SK-N-SH treated with all-trans-retinoic acid at 6 μM for 48 hours (cell line): Measurements from ENCODE around the gene AAK1.

Experiments
- ARNTL ChIP-seq: fragments of 450-650 bp; formaldehyde crosslinking; IDR thresholded peaks from 2 replicates; pipeline ENCODE4 v1.5.0; 2020; ENCODE audit warnings: low read depth, mild to moderate bottlenecking, moderate library complexity, borderline replicate concordance
- CSDC2 ChIP-seq: fragments of 250-450 bp; sonication (Bioruptor Pico); IDR thresholded peaks from 2 replicates; pipeline ENCODE4 v1.5.0; 2020; ENCODE audit warnings: mild to moderate bottlenecking, moderate library complexity
- ESRRG ChIP-seq: fragments of 250-450 bp; sonication (Bioruptor Pico); IDR thresholded peaks from 2 replicates; pipeline ENCODE4 v1.6.1; 2021; ENCODE audit warnings: mild to moderate bottlenecking
- RARB ChIP-seq: fragments of 250-450 bp; sonication (Bioruptor Pico); IDR thresholded peaks from 2 replicates; pipeline ENCODE4 v1.8.0; 2021; ENCODE audit warnings: mild to moderate bottlenecking, moderate library complexity
- ZC3H10 ChIP-seq: fragments of 250-450 bp; sonication (Bioruptor Pico); IDR thresholded peaks from 2 replicates; pipeline ENCODE4 v1.5.1; 2021; ENCODE audit warnings: mild to moderate bottlenecking, moderate library complexity
- ZFP3 ChIP-seq: fragments of 250-450 bp; sonication (Bioruptor Pico); IDR thresholded peaks from 2 replicates; pipeline ENCODE4 v1.5.0; 2020; ENCODE audit warnings: mild to moderate bottlenecking, moderate library complexity
- TF ChIP-seq, protein P1 (sequence below): fragments of 250-450 bp; sonication (Bioruptor Pico); IDR thresholded peaks from 2 replicates; pipeline ENCODE4 v1.8.0; 2021; ENCODE audit warnings: low read depth, mild to moderate bottlenecking, moderate library complexity, borderline replicate concordance
- TF ChIP-seq, protein P2 (sequence below): fragments of 250-450 bp; sonication (Bioruptor Pico); IDR thresholded peaks from 2 replicates; pipeline ENCODE4 v1.5.1; 2020; ENCODE audit warnings: low read depth, mild to moderate bottlenecking, moderate library complexity

DNA sequence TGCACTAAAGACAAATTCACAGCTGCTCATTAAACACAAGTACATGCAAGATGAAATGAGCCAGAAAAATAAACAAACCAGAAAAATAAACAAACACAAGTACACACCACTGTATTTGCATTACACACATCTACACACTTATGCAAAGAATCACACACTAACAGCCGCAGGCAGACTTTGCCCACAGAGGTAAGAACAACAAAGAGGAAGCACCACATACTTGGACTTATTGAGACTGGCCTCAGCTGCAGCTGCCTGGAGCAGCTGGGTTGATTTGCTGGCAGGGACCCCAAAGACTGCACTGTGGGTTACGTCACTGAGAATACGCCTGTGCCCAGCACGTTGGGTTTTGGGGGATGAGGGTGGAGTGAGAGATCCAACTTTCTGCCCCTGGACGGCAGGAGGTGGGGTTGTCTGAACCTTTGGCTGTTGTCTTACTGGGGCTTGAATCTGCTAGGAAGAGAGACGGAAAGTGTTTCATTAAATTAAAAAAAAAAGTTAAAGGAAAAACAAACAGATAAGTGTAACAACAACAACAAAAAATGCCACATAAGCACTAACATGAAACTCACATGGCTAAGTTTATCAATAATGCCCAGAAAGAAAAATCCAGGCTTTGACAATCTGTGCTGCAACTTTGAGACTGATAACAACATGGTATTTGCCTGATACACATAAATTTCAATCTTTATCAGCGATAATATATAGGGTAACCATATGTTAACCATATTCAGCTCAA lies 134.4 kb downstream of the AAK1 start:
- TF ChIP-seq, protein P1, sequence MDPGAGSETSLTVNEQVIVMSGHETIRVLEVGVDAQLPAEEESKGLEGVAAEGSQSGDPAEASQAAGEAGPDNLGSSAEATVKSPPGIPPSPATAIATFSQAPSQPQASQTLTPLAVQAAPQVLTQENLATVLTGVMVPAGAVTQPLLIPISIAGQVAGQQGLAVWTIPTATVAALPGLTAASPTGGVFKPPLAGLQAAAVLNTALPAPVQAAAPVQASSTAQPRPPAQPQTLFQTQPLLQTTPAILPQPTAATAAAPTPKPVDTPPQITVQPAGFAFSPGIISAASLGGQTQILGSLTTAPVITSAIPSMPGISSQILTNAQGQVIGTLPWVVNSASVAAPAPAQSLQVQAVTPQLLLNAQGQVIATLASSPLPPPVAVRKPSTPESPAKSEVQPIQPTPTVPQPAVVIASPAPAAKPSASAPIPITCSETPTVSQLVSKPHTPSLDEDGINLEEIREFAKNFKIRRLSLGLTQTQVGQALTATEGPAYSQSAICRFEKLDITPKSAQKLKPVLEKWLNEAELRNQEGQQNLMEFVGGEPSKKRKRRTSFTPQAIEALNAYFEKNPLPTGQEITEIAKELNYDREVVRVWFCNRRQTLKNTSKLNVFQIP (CRISPR knock-in tag) = no peak
- TF ChIP-seq, protein P2, sequence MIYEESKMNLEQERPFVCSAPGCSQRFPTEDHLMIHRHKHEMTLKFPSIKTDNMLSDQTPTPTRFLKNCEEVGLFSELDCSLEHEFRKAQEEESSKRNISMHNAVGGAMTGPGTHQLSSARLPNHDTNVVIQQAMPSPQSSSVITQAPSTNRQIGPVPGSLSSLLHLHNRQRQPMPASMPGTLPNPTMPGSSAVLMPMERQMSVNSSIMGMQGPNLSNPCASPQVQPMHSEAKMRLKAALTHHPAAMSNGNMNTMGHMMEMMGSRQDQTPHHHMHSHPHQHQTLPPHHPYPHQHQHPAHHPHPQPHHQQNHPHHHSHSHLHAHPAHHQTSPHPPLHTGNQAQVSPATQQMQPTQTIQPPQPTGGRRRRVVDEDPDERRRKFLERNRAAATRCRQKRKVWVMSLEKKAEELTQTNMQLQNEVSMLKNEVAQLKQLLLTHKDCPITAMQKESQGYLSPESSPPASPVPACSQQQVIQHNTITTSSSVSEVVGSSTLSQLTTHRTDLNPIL = no peak
- no peak for TF ChIP-seq ZFP3 (CRISPR knock-in tag)
- no peak for TF ChIP-seq RARB (CRISPR knock-in tag)
- TF ChIP-seq CSDC2 (CRISPR knock-in tag) = no peak
- no peak for TF ChIP-seq ARNTL (CRISPR knock-in tag)
- no peak for TF ChIP-seq ESRRG
- no peak for TF ChIP-seq ZC3H10
